Colonic mucosa (tissue), 4 donors: ENCODE data around the gene ZNF629. TPM values are rescaled to one million over a fixed set of nuclear protein-coding genes. Genes with fewer than 3 reads are reported as not detected.

Experiments used
- DNase-seq: peaks from one replicate; pipeline ENCODE4 v3.0.0-alpha.2; 2020
- H3K27ac ChIP-seq: fragments of 200-600 bp; one replicate; pipeline ENCODE4 v1.8.0; 2021
- H3K27me3 ChIP-seq: fragments of 200-600 bp; one replicate; pipeline ENCODE4 v1.8.0; 2021
- H3K36me3 ChIP-seq: fragments of 200-600 bp; one replicate; pipeline ENCODE4 v1.8.0; 2021
- H3K4me1 ChIP-seq: fragments of 200-600 bp; one replicate; pipeline ENCODE4 v1.8.0; 2021; ENCODE audit warnings: mild to moderate bottlenecking
- H3K4me3 ChIP-seq: fragments of 200-600 bp; one replicate; pipeline ENCODE4 v1.8.0; 2021
- H3K9ac ChIP-seq, 2 donors: one replicate each; pipeline ENCODE4 v1.7.0; 2013; ENCODE audit warnings: control low read depth in 2 of 2, low read depth in 2 of 2, low read length in 2 of 2
- H3K9me3 ChIP-seq: fragments of 200-600 bp; one replicate; pipeline ENCODE4 v1.8.0; 2021
- intact Hi-C: fragments of 100-400 bp; cut with DNase I; formaldehyde crosslinking; loops from one replicate; pipeline ENCODE4 v1.14.1; 2022
- total RNA-seq, 2 donors: library from RNA; stranded (reverse); fragmentation: NEBNext Ultra II Directional in 1 of 2; extraction: Animal tissue kit (Norgen Biotek cat#: 25700) in 1 of 2; gene quantifications; one replicate each; pipeline ENCODE4 v1.2.1, GENCODE V29; 2021
- TF ChIP-seq, protein P1 (sequence below): fragments of 200-600 bp; IDR thresholded peaks from one replicate; pipeline ENCODE4 v1.8.0; 2022; ENCODE audit warnings: antibody characterized with exemption, mild to moderate bottlenecking
- donor health status: healthy.
- donor health status: DM: no; HTN: no; CAD: no.
- donor health status: DM: no; HTN: no; CAD: no.

ZNF629 gene
- total RNA-seq, 2 donors from 2014 or later = 11.8 to 15.2 TPM

DNA sequence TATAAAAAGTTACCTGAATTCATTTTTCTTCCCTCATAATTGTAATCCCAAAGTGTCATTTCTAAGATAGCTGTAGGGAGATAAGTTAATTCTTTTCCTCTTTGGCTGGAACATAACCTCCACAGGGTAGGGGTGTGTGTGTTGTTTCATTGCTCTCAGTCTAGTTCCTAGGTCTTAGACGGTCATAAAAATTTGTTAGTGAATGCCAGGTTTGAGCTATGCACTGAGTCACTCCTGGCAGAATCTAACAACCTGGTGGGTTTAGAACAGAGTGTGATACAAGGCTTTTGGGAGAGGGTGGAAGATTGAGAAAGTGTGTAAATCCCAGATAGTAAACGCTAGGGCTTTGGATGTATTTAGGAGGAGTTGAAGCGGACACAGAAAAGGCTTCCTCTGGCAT is 39.7 kb downstream of the ZNF629 start:
- TF ChIP-seq, protein P1, sequence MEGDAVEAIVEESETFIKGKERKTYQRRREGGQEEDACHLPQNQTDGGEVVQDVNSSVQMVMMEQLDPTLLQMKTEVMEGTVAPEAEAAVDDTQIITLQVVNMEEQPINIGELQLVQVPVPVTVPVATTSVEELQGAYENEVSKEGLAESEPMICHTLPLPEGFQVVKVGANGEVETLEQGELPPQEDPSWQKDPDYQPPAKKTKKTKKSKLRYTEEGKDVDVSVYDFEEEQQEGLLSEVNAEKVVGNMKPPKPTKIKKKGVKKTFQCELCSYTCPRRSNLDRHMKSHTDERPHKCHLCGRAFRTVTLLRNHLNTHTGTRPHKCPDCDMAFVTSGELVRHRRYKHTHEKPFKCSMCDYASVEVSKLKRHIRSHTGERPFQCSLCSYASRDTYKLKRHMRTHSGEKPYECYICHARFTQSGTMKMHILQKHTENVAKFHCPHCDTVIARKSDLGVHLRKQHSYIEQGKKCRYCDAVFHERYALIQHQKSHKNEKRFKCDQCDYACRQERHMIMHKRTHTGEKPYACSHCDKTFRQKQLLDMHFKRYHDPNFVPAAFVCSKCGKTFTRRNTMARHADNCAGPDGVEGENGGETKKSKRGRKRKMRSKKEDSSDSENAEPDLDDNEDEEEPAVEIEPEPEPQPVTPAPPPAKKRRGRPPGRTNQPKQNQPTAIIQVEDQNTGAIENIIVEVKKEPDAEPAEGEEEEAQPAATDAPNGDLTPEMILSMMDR = no peak
- DNase-seq = no peak
- Histone ChIP-seq H3K27me3 (no peaks in the 10 kb centered on the region), H3K4me3 (peak overlapping the region; percentile 74), H3K36me3 (peaks cover 7% of the 10 kb centered on the region), H3K9ac (peak overlapping the region; percentile 53 to 91), H3K27ac (peak overlapping the region; percentile 92), H3K9me3 (no peaks in the 10 kb centered on the region), H3K4me1 (peaks cover 9% of the 10 kb centered on the region)
- intact Hi-C loops = no loop called here

GRCh38 chr16:30746638-30747175 is 40.3 kb downstream of the ZNF629 start:
- H3K4me1 ChIP-seq = peaks cover 9% of the 10 kb centered on the region
- H3K4me3 ChIP-seq = no peak overlapping the region
- H3K9me3 ChIP-seq = no peaks in the 10 kb centered on the region
- H3K9ac ChIP-seq = peak overlapping the region in 1 of 2 donors; percentile 22
- DNase-seq = no peak
- H3K36me3 ChIP-seq = peaks cover 7% of the 10 kb centered on the region
- no peaks in the 10 kb centered on the region for H3K27me3 ChIP-seq
- TF ChIP-seq, protein P1 = no peak
- peak overlapping the region; percentile 92 for H3K27ac ChIP-seq
- intact Hi-C loops = no loop called here

DNA sequence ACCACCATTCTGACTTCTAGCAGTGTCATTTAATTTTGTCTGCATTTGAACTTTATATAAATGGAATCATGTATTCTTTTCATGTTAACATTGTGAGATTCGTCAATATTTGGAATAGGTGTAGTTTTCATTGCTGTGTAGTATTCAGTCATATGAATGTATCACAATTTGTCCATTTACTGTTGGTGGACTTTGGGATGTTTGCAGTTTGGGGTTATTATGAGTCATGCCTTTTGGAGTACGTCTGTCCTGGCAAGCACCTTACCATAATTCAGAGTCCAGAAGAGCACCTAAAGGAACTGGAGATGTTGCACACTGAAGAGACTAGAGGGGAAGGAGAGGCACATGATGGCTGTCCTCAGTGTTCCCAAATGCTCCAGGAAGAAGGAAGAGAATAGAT is 41.9 kb downstream of the ZNF629 start:
- Histone ChIP-seq H3K4me3 (no peak overlapping the region), H3K9me3 (no peaks in the 10 kb centered on the region), H3K27me3 (no peaks in the 10 kb centered on the region), H3K36me3 (no peaks in the 10 kb centered on the region), H3K9ac (peak overlapping the region in 1 of 2 donors; percentile 32), H3K27ac (peak overlapping the region; percentile 76), H3K4me1 (peaks cover 11% of the 10 kb centered on the region)
- intact Hi-C loops = no loop called here
- peak; percentile 59 for DNase-seq
- TF ChIP-seq, protein P1 = no peak

DNA sequence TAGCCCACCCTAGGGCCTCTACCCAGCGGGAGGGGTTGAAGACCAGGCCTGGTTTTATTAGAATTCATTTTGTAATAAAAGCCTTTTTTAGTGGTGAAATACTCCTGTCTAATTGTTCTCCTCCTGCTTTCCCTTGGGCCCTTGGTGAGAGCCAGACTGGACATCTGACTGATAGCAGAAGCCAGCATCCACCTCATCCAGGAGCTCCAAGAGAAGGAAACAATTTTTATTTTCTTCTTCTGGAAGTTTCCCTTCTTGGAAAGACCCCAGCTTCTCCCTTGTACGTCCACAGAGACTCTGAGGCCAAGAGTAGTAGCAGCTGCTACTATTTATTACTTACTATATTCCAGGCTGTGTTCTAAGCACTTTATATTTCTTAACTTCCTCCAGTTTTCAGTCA is 42.8 kb downstream of the ZNF629 start:
- Histone ChIP-seq H3K27ac (peak overlapping the region; percentile 76), H3K36me3 (peaks cover 5% of the 10 kb centered on the region), H3K9ac (peak overlapping the region in 1 of 2 donors; percentile 34), H3K4me1 (peaks cover 16% of the 10 kb centered on the region), H3K4me3 (no peak overlapping the region), H3K27me3 (no peaks in the 10 kb centered on the region), H3K9me3 (no peaks in the 10 kb centered on the region)
- DNase-seq = no peak
- intact Hi-C loops = no loop called here
- TF ChIP-seq, protein P1 = no peak

DNA sequence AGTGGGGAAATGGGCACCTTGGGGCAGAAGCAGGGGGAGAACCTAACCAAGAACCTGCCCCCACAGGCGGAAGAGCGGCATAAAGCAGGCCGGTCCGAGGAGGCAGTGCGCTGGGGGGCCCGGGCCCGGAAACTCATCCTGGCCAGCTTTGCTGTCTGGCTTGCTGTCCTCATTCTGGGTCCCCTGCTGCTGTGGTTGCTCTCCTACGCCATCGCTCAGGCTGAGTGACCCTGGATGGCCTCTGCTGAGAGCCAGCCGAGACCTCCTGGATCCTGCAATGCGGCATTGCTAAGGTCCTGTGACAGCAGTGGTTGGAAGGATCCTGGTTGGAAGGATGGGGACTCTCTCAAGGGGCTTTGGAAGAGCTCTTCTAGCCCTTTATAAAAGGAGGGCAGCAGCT is 43.3 kb downstream of the ZNF629 start:
- Histone ChIP-seq H3K27ac (peak overlapping the region; percentile 76), H3K36me3 (peaks cover 5% of the 10 kb centered on the region), H3K4me3 (no peak overlapping the region), H3K9me3 (no peaks in the 10 kb centered on the region), H3K27me3 (no peaks in the 10 kb centered on the region), H3K4me1 (peaks cover 16% of the 10 kb centered on the region), H3K9ac (no peak overlapping the region)
- intact Hi-C loops = no loop called here
- TF ChIP-seq, protein P1 = no peak
- DNase-seq = no peak
